ENCODE data around the gene GPR32.
"Not testable (repeated sequence)": the region's sequence is repeated elsewhere in the genome, so short reads cannot be mapped to it uniquely, and the experiment has no call there.

GPR32 gene

GRCh38 chr19:50747141-50747540, 23.1 kb upstream of the GPR32 start:
- not testable (repeated sequence) for DNase-seq (ENCODE audit: low read depth)

GRCh38 chr19:50749490-50749889, 20.8 kb upstream of the GPR32 start:
- no peak for DNase-seq (ENCODE audit: low read depth)

GRCh38 chr19:50750010-50750409, 20.3 kb upstream of the GPR32 start:
- DNase-seq (ENCODE audit: low read depth): no peak

- no peak for DNase-seq (ENCODE audit: low read depth)
Measured at GRCh38 chr19:50753879-50754278, 16.4 kb upstream of the GPR32 start.

GRCh38 chr19:50756244-50756643, 14.0 kb upstream of the GPR32 start:
- DNase-seq (ENCODE audit: low read depth): not testable (repeated sequence)

- DNase-seq (ENCODE audit: low read depth): not testable (repeated sequence)
Measured at GRCh38 chr19:50757624-50758023, 12.6 kb upstream of the GPR32 start.

GRCh38 chr19:50759076-50759475, 11.2 kb upstream of the GPR32 start:
- not testable (repeated sequence) for DNase-seq (ENCODE audit: low read depth)

- no peak for DNase-seq (ENCODE audit: low read depth)
Measured at GRCh38 chr19:50759886-50760285, 10.4 kb upstream of the GPR32 start.

- DNase-seq (ENCODE audit: low read depth): not testable (repeated sequence)
Measured at GRCh38 chr19:50761501-50761900, 8.8 kb upstream of the GPR32 start.

GRCh38 chr19:50763521-50763920, 6.7 kb upstream of the GPR32 start:
- not testable (repeated sequence) for DNase-seq (ENCODE audit: low read depth)

- no peak for DNase-seq (ENCODE audit: low read depth)
Measured at GRCh38 chr19:50764409-50764808, 5.9 kb upstream of the GPR32 start.

- not testable (repeated sequence) for DNase-seq (ENCODE audit: low read depth)
Measured at GRCh38 chr19:50766746-50767145, 3.5 kb upstream of the GPR32 start.

GRCh38 chr19:50767263-50767662, 3.0 kb upstream of the GPR32 start:
- DNase-seq (ENCODE audit: low read depth): not testable (repeated sequence)

GRCh38 chr19:50768277-50768676, 2.0 kb upstream of the GPR32 start:
- no peak for DNase-seq (ENCODE audit: low read depth)

- DNase-seq (ENCODE audit: low read depth): no peak
Measured at GRCh38 chr19:50770888-50771287, 624 bp downstream of the GPR32 start.

- DNase-seq (ENCODE audit: low read depth): no peak
Measured at GRCh38 chr19:50772476-50772875, 2.2 kb downstream of the GPR32 start.

GRCh38 chr19:50772912-50773311, 2.6 kb downstream of the GPR32 start:
- DNase-seq (ENCODE audit: low read depth): not testable (repeated sequence)

GRCh38 chr19:50773454-50773853, 3.2 kb downstream of the GPR32 start:
- not testable (repeated sequence) for DNase-seq (ENCODE audit: low read depth)

GRCh38 chr19:50776131-50776530, 5.9 kb downstream of the GPR32 start:
- DNase-seq (ENCODE audit: low read depth): no peak

- DNase-seq (ENCODE audit: low read depth): no peak
Measured at GRCh38 chr19:50777261-50777660, 7.0 kb downstream of the GPR32 start.

GRCh38 chr19:50777830-50778303, 7.6 kb downstream of the GPR32 start:
- no peak for DNase-seq (ENCODE audit: low read depth)

GRCh38 chr19:50778906-50779430, 8.7 kb downstream of the GPR32 start:
- DNase-seq (ENCODE audit: low read depth): no peak

GRCh38 chr19:50779504-50780457, 9.5 kb downstream of the GPR32 start:
- no peak for DNase-seq (ENCODE audit: low read depth)
